HG02798 (cell line): ENCODE measurements around the gene PIP4K2A.
A peak's percentile ranks its signal among the peaks of the same experiment; 100 is the strongest.

Source experiments
- ATAC-seq: cut with Tn5 transposase; IDR thresholded peaks from one replicate; pipeline ENCODE4 v1.9.1; 2021; ENCODE audit warnings: mild to moderate bottlenecking; ENCODE audit not compliant: unreplicated experiment, poor library complexity

The PIP4K2A gene

GRCh38 chr10:22625516-22626290 lies 88.7 kb downstream of the PIP4K2A start:
- ATAC-seq = no peak

- no peak for ATAC-seq
Measured at GRCh38 chr10:22624287-22624738, 90.1 kb downstream of the PIP4K2A start.

GRCh38 chr10:22623633-22624253 lies 90.6 kb downstream of the PIP4K2A start:
- ATAC-seq = no peak

GRCh38 chr10:22622242-22622806 lies 92.1 kb downstream of the PIP4K2A start:
- ATAC-seq = no peak

- no peak for ATAC-seq
Measured at GRCh38 chr10:22621726-22622125, 92.7 kb downstream of the PIP4K2A start.

GRCh38 chr10:22620929-22621328 lies 93.4 kb downstream of the PIP4K2A start:
- no peak for ATAC-seq

- ATAC-seq = peak; percentile 26
Measured at GRCh38 chr10:22620140-22620857, 94.1 kb downstream of the PIP4K2A start.

GRCh38 chr10:22619101-22619500 lies 95.3 kb downstream of the PIP4K2A start:
- no peak for ATAC-seq

GRCh38 chr10:22618078-22618785 lies 96.1 kb downstream of the PIP4K2A start:
- no peak for ATAC-seq

- ATAC-seq = no peak
Measured at GRCh38 chr10:22617516-22617915, 96.9 kb downstream of the PIP4K2A start.

GRCh38 chr10:22617051-22617450 lies 97.3 kb downstream of the PIP4K2A start:
- no peak for ATAC-seq

GRCh38 chr10:22615819-22616499 lies 98.4 kb downstream of the PIP4K2A start:
- ATAC-seq = peak; percentile 78

- no peak for ATAC-seq
Measured at GRCh38 chr10:22615101-22615500, 99.3 kb downstream of the PIP4K2A start.

GRCh38 chr10:22613011-22613410 lies 101.4 kb downstream of the PIP4K2A start:
- no peak for ATAC-seq

GRCh38 chr10:22612318-22612717 lies 102.1 kb downstream of the PIP4K2A start:
- no peak for ATAC-seq

GRCh38 chr10:22611425-22612115 lies 102.8 kb downstream of the PIP4K2A start:
- ATAC-seq = peak; percentile 31

- ATAC-seq = no peak
Measured at GRCh38 chr10:22610610-22611009, 103.8 kb downstream of the PIP4K2A start.

GRCh38 chr10:22609719-22610465 lies 104.5 kb downstream of the PIP4K2A start:
- no peak for ATAC-seq
